Limb (tissue), 2 donors: ENCODE measurements around the gene FRAS1.
"Not testable (repeated sequence)": the region's sequence is repeated elsewhere in the genome, so short reads cannot be mapped to it uniquely, and the experiment has no call there.

ENCODE experiments used
- DNase-seq, 2 donors: peaks; one replicate each; pipeline ENCODE4 v3.0.0-alpha.2; 2016; ENCODE audit errors: extremely low spot score in 2 of 2

Gene FRAS1

GRCh38 chr4:78099058-78099457 lies 41.9 kb downstream of the FRAS1 start:
- DNase-seq = no peak

DNA sequence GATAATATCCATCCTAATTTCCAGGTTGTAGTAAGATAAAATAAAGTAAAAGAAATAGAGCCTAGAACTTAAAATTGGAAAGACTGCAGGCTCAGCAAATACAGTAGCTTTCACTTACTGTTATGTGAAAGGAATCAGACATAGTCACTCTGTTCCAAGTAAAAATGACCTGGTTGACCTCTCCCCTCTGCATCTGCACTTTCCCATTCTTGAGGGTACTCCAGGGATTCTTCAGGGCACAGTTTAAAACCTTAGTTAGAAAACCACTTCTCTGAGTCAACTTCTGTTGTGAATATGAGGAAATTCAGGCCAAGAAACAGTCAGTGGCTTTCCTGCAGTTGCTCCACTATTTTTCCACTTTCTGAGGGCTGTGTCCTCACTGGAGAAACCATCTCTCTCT lies 42.9 kb downstream of the FRAS1 start:
- DNase-seq = no peak

DNA sequence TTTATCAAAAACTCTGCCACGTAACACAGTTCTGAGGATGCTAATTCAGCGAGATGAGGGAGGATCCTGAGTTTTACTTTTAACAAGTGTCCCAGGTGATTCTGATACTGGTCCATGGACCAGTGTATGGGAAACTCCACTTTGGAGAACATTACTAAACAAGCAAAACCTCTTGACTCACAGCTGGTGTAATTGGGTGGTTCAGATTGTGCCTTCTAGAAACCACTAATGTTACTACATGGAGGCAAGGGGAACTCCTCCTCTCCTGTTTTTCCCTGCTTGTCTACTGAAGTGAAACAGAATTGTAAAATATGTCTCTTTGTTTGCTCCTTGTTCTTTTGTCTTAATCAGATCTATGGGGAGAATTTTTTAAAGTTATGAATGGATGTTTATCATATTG lies 62.6 kb downstream of the FRAS1 start:
- no peak for DNase-seq

GRCh38 chr4:78120144-78120880 lies 63.2 kb downstream of the FRAS1 start:
- DNase-seq = no peak

DNA sequence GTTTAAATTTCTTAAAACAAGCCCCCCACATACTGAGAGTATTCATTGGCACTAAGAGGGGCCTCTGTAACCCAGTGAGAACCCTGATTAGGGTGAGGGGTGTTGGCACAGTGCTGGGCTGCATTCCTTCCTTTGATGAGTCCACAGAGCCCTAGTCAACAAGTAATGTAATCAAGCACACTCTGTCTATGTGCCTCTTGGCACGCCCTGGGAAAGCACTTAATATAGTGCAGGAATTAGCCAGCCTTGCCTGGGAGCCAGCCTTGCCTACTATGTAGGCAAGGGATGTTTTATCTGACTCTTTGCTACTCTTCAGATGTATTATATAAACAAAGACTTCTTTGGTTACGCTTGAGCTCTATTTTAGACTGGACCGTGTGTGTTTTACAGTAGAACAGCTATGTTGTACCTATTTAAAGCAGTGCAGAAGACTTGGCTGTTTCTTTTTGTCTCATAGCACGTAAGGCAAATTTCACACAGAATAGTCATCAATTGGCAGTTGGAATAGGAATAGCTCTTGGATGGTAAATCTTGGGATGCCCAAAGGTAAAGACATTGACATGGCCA lies 64.3 kb downstream of the FRAS1 start:
- no peak for DNase-seq

DNA sequence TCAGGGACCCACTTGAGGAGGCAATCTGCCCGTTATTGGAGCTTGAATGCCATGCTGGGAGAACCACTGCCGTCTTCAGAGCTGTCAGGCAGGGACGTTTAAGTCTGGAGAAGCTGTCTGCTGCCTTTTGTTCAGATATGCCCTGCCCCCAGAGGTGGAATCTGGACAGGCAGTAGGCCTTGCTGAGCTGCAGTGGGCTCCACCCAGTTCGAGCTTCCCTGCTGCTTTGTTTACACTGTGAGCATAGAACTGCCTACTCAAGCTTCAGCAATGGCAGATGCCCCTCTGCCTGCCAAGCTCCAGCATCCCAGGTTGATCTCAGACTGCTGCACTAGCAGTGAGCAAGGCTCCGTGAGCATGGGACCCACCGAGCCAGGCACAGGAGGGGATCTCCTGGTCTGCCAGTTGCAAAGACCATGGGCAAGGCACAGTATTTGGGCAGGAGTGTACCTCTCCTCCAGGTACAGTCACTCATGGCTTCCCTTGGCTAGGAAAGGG lies 68.8 kb downstream of the FRAS1 start:
- DNase-seq = not testable (repeated sequence)

DNA sequence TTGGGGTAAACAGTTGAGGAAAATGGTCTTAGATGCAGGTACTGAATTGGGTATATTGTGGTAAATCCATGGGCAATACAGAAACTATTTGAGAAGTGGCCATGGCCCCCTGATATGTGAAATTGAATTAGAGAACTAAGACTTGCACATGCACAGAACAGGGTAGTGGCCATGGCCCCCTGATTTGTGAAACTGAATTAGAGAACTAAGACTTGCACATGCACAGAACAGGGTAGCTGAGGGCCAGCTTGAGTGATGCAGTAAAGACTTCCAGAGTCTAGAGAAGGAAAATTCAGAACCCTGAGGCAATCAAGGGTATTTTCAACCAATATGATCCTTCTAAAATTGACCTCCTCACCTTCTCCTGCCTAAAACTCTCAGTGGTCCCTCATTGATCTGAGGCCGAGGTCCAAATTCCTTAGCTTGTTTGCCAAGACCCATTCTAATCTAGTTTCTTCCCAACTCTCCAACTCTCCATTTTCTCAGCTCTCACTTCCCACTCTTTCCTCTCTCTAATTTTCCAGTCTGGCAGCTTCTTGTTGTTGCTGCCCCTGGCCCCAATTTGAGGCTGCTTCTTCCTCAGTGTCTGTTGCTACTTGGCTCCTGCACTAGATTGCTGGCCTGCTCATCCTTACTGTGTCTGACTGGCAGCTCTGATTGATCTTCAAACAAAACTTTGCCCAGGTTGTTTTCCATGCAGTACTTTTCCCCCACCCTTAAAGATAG lies 72.4 kb downstream of the FRAS1 start:
- no peak for DNase-seq

- no peak for DNase-seq
These were observed 74.3 kb downstream of the FRAS1 start for GRCh38 chr4:78131403-78131802.

DNA sequence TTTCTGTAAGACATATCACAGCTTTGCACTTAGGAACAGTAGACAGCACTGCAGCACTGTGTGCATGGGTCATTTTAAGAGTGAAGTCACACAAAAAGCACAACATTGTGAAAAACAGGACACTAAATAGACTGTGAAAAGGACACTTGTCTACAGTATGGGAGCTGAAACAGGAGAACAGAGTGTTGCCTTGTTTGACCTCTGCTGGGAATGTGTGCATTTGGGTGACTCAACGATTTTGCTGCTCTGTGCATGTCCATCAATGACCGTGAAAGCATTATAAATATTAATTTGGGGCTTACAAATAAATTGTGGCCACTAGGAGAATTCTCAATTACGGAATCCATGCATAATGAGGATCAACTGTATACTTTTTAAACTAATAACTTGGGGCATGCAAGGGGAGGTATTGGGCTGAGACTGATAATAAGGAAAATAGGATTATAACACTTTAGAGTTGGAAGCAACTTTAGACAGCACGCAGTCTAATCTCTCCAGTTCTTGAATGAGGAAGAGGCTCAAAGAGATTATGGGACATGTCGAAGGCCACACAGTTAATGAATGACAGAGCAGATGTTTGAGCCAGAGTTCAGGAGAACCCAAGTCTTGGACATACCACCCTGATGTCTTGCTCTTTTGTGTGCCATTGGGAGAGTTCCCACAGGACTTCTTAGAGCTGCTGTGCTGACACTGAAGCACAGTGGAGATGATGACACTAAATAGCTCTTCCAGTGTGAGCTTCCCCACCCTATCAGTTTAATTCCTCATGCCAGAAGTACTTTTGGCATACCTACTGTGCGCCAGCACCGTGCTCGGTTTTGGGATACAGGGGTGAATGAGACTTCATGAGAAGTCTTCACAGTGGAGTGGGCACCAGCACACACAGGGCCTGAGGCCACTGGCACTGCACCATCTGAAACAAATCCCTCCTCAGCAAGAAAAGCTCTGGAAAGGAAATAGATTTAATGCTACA lies 79.3 kb downstream of the FRAS1 start:
- no peak for DNase-seq

DNA sequence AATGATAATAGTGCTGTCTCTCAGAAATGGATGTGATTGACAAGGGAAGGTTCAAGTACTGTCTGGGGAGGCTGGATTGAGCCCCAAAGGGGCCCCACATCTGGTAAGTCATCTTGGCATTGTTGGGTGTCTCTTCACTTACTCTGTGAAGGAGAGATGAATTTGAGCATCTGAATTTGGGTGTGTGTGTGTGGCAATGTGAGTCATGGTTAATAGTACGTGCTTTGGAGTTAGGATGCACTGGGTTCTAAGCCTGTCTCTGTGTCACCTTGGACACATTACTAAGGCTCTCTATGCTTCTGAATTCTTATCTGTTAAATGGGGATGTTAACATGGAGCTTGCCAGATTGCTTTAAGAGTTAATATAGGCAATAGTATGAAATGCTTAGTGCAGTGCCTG lies 80.4 kb downstream of the FRAS1 start:
- no peak for DNase-seq

- no peak for DNase-seq
These were observed 81.1 kb downstream of the FRAS1 start for GRCh38 chr4:78138252-78138651.

- no peak for DNase-seq
These were observed 86.5 kb downstream of the FRAS1 start for GRCh38 chr4:78143634-78144033.

DNA sequence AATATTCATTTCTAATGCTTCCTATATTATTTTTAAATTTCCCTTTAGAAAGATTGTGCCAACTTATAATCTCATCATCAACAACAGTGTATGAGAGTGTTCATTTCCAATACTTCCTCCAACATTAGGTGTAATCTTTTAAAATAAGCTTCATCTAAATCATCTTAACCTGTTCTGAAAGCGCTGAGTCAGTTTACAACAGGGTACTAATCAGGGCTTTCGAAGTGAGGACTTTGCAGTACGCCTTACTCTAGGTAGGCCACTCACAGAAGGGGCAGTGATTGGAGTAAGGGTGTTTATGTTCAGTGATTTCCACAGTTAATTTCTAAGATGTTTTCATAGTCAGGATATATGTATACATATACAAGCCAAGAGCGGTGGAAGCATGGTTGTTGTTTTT lies 87.9 kb downstream of the FRAS1 start:
- DNase-seq = no peak

GRCh38 chr4:78145622-78146021 lies 88.5 kb downstream of the FRAS1 start:
- DNase-seq = no peak

DNA sequence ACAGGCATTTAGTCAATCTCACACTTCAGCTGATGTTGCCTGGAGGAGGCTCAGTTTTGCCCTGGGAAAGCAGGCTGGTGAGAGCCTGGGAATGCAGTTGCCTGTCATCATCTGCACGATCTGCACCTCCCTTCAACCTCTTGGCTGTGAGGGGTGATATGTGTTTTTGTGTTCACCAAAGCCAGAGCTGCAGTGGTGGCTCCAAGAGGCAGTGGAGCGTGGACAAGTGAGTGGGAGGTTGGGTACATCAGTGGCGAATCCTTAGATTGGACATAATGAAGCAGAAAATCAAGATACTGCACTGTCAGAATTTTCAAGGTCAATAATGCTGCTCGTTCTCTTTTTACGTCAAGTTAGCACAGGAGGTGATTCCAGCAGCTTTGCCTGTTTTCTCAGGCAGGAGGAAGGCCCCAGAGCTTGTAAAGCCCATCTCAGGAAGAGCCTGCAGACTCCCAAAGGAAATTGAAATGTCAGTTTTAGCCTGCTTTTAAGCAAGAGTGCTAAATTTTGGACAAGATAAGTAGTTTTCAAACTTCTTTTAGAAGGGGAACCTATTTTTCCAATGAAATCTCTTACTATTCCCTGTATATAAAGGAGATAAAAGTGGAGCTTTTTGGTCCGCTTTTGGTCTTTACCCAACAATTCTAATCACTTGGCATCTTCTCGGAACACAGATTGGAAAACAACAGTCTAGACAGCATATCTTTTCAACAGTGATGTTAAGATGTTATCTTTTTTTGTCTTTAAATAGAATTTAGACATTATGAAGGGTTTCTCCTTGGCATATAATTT lies 92.8 kb downstream of the FRAS1 start:
- no peak for DNase-seq

DNA sequence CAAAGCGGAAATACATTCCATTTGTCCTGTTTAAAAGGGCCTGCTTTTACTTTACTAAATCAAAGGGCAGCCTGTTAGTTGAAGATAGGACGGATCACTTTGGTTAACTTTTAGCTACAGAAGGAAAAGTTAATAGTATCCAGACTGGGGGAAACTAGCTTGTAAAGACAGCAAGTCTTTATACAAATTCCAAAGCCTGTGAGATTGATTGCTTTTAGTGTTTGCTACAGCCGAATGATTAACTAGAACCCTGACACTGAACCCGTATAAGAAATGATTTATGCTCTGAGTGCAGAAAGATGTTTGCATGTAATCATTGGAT lies 93.4 kb downstream of the FRAS1 start:
- DNase-seq = no peak

DNA sequence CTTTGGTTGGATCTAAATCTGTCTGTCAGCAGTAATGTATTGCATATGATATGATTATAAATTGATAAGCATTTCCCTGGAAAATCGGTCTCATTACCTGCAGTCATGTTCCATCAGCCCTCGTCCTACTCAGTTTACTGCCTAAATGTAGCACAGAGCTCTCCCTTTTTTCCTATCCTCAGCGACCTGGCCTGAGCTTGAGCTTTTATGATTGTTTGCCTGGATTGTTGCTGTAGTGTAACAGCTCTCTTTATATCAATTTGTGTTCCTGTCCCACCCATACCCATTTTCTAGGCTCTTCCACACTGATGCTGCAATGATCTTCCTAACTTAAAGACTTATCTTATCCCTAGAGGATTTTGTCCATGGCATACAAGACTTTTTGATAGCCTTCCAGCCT lies 95.7 kb downstream of the FRAS1 start:
- DNase-seq = no peak

GRCh38 chr4:78154972-78155590 lies 98.0 kb downstream of the FRAS1 start:
- no peak for DNase-seq

DNA sequence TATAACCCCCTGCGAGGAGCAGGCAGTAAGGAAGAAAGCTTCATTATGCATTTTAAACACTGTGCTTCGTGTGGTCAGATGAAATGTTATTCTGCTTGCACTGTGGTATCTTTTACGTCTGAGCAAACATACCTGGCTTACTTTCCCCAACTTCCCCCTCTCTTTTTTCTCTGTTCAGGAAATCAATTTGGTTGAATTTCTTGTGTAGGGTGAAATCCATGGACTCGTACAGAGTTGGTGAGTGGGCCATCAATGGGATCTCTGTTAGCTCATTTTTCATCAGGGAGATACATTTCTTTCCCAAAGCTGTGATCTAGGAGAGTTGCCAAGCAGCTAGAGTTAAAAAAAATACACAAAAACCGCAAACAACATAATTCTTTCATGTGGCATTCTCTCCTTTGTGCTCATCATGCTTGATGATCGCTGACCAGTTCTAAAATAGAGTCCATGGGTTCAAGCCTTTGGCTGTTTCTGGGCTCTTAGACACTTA lies 98.5 kb downstream of the FRAS1 start:
- DNase-seq = no peak

DNA sequence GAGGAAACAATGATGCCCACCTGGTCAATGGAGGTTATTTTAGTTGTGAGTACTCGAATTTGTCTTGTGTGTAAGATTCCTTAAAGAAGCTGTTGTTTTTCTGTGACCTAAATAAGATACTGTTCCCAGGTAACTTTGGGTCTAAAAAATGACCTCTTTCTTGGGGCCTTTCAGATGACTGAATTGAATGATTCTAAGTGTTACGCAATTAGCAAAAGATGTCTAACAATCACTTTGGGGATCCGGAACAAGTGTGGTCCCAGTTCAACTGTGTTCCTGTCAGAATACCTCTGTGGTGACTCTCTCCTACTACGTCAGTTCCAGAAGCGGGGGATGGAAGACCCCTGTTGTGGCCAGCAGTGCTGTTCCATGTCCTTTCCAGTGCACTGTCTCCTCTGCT lies 99.4 kb downstream of the FRAS1 start:
- DNase-seq = no peak
